ENCODE measurements around the gene ADAMTSL5.

The ADAMTSL5 gene

GRCh38 chr19:1527650-1528309 lies 15.0 kb upstream of the ADAMTSL5 start:
- peaks cover 9% of the 10 kb centered on the region for H3K27me3 ChIP-seq (ENCODE audit: insufficient read depth, low read length, poor library complexity)
- H2BK5ac ChIP-seq (ENCODE audit: low read length): no peak overlapping the region
- H3K79me1 ChIP-seq (ENCODE audit: low read length): no peaks in the 10 kb centered on the region
- H3K56ac ChIP-seq (ENCODE audit: low read length): no peak overlapping the region
- no peak overlapping the region for H4K5ac ChIP-seq (ENCODE audit: low read length)
- H2BK120ac ChIP-seq (ENCODE audit: low read depth, low read length): no peak overlapping the region
- no CpG with 5 or more reads among the region's 27 CpGs for WGBS (ENCODE audit: extremely low coverage, insufficient coverage, low lambda C conversion rate)
- H3K4me3 ChIP-seq (ENCODE audit: low read length): no peak overlapping the region
- no peaks in the 10 kb centered on the region for H3K4me1 ChIP-seq (ENCODE audit: control insufficient read depth, low read depth, low read length)
- DNase-seq: no peak
- H3K23ac ChIP-seq (ENCODE audit: low read length): no peak overlapping the region
- no peak overlapping the region for H3K4me2 ChIP-seq (ENCODE audit: low read length)
- no peak overlapping the region for H2AK5ac ChIP-seq (ENCODE audit: low read length)
- no peak overlapping the region for H2BK15ac ChIP-seq (replicated peaks; ENCODE audit: low read depth)
- H3K36me3 ChIP-seq (ENCODE audit: control insufficient read depth, insufficient read depth, low read length): no peaks in the 10 kb centered on the region
- no peak overlapping the region for H3K4ac ChIP-seq (ENCODE audit: low read depth, low read length)
- no peak overlapping the region for H3K9ac ChIP-seq (ENCODE audit: low read length)
- H3K18ac ChIP-seq (ENCODE audit: low read length): no peak overlapping the region
- no peaks in the 10 kb centered on the region for H3K79me2 ChIP-seq (ENCODE audit: control insufficient read depth, insufficient read depth, low read length)
- no peak overlapping the region for H4K8ac ChIP-seq (ENCODE audit: low read depth, low read length)
- no peak overlapping the region for H3K27ac ChIP-seq (ENCODE audit: low read depth, low read length)

GRCh38 chr19:1526979-1527649 lies 14.3 kb upstream of the ADAMTSL5 start:
- H3K4me1 ChIP-seq (ENCODE audit: control insufficient read depth, low read depth, low read length): no peaks in the 10 kb centered on the region
- WGBS (ENCODE audit: extremely low coverage, insufficient coverage, low lambda C conversion rate): no CpG with 5 or more reads among the region's 18 CpGs
- H3K79me2 ChIP-seq (ENCODE audit: control insufficient read depth, insufficient read depth, low read length): no peaks in the 10 kb centered on the region

GRCh38 chr19:1526066-1526778 lies 13.4 kb upstream of the ADAMTSL5 start:
- Histone ChIP-seq H3K27me3 (ENCODE audit: insufficient read depth, low read length, poor library complexity) (peaks cover 9% of the 10 kb centered on the region), H3K36me3 (ENCODE audit: control insufficient read depth, insufficient read depth, low read length) (no peaks in the 10 kb centered on the region), H4K5ac (ENCODE audit: low read length) (no peak overlapping the region), H3K4me2 (ENCODE audit: low read length) (no peak overlapping the region), H3K79me2 (ENCODE audit: control insufficient read depth, insufficient read depth, low read length) (no peaks in the 10 kb centered on the region), H3K4ac (ENCODE audit: low read depth, low read length) (no peak overlapping the region), H2BK5ac (ENCODE audit: low read length) (no peak overlapping the region), H2AK5ac (ENCODE audit: low read length) (no peak overlapping the region), H3K79me1 (ENCODE audit: low read length) (no peaks in the 10 kb centered on the region), H3K4me3 (ENCODE audit: low read length) (no peak overlapping the region), H2BK120ac (ENCODE audit: low read depth, low read length) (no peak overlapping the region), H3K56ac (ENCODE audit: low read length) (no peak overlapping the region), H3K23ac (ENCODE audit: low read length) (no peak overlapping the region), H3K18ac (ENCODE audit: low read length) (no peak overlapping the region), H3K9ac (ENCODE audit: low read length) (no peak overlapping the region), H3K4me1 (ENCODE audit: control insufficient read depth, low read depth, low read length) (no peaks in the 10 kb centered on the region), H3K27ac (ENCODE audit: low read depth, low read length) (no peak overlapping the region), H2BK15ac (replicated peaks; ENCODE audit: low read depth) (no peak overlapping the region), H4K8ac (ENCODE audit: low read depth, low read length) (no peak overlapping the region)
- no CpG with 5 or more reads among the region's 33 CpGs for WGBS (ENCODE audit: extremely low coverage, insufficient coverage, low lambda C conversion rate)
- DNase-seq: no peak

More at GRCh38 chr19:1526979-1527649, 14.3 kb upstream of the ADAMTSL5 start:
- H3K36me3 ChIP-seq (ENCODE audit: control insufficient read depth, insufficient read depth, low read length): no peaks in the 10 kb centered on the region
- no peak overlapping the region for H4K5ac ChIP-seq (ENCODE audit: low read length)
- no peak overlapping the region for H2BK120ac ChIP-seq (ENCODE audit: low read depth, low read length)
- H3K4ac ChIP-seq (ENCODE audit: low read depth, low read length): no peak overlapping the region
- no peak overlapping the region for H3K23ac ChIP-seq (ENCODE audit: low read length)
- no peak overlapping the region for H2BK5ac ChIP-seq (ENCODE audit: low read length)
- no peak overlapping the region for H3K4me2 ChIP-seq (ENCODE audit: low read length)
- no peak overlapping the region for H3K56ac ChIP-seq (ENCODE audit: low read length)
- no peak overlapping the region for H3K9ac ChIP-seq (ENCODE audit: low read length)
- H3K18ac ChIP-seq (ENCODE audit: low read length): no peak overlapping the region
- H2BK15ac ChIP-seq (replicated peaks; ENCODE audit: low read depth): no peak overlapping the region
- no peak overlapping the region for H3K27ac ChIP-seq (ENCODE audit: low read depth, low read length)
- H3K27me3 ChIP-seq (ENCODE audit: insufficient read depth, low read length, poor library complexity): peaks cover 9% of the 10 kb centered on the region
- H3K79me1 ChIP-seq (ENCODE audit: low read length): no peaks in the 10 kb centered on the region
- H4K8ac ChIP-seq (ENCODE audit: low read depth, low read length): no peak overlapping the region
- no peak overlapping the region for H2AK5ac ChIP-seq (ENCODE audit: low read length)
- H3K4me3 ChIP-seq (ENCODE audit: low read length): no peak overlapping the region
- DNase-seq: no peak

GRCh38 chr19:1525343-1525742 lies 12.5 kb upstream of the ADAMTSL5 start:
- peaks cover 9% of the 10 kb centered on the region for H3K27me3 ChIP-seq (ENCODE audit: insufficient read depth, low read length, poor library complexity)
- no peak overlapping the region for H2BK5ac ChIP-seq (ENCODE audit: low read length)
- no peaks in the 10 kb centered on the region for H3K79me2 ChIP-seq (ENCODE audit: control insufficient read depth, insufficient read depth, low read length)
- H2AK5ac ChIP-seq (ENCODE audit: low read length): no peak overlapping the region
- H3K4ac ChIP-seq (ENCODE audit: low read depth, low read length): no peak overlapping the region
- no peak overlapping the region for H3K18ac ChIP-seq (ENCODE audit: low read length)
- no peak overlapping the region for H3K23ac ChIP-seq (ENCODE audit: low read length)
- H3K4me3 ChIP-seq (ENCODE audit: low read length): no peak overlapping the region
- DNase-seq: no peak
- H3K36me3 ChIP-seq (ENCODE audit: control insufficient read depth, insufficient read depth, low read length): no peaks in the 10 kb centered on the region
- H2BK120ac ChIP-seq (ENCODE audit: low read depth, low read length): no peak overlapping the region
- no CpG with 5 or more reads among the region's 31 CpGs for WGBS (ENCODE audit: extremely low coverage, insufficient coverage, low lambda C conversion rate)
- no peaks in the 10 kb centered on the region for H3K4me1 ChIP-seq (ENCODE audit: control insufficient read depth, low read depth, low read length)
- H3K4me2 ChIP-seq (ENCODE audit: low read length): no peak overlapping the region
- no peak overlapping the region for H4K5ac ChIP-seq (ENCODE audit: low read length)
- H3K56ac ChIP-seq (ENCODE audit: low read length): no peak overlapping the region
- H3K79me1 ChIP-seq (ENCODE audit: low read length): no peaks in the 10 kb centered on the region
- no peak overlapping the region for H3K9ac ChIP-seq (ENCODE audit: low read length)
- no peak overlapping the region for H4K8ac ChIP-seq (ENCODE audit: low read depth, low read length)
- H3K27ac ChIP-seq (ENCODE audit: low read depth, low read length): no peak overlapping the region
- H2BK15ac ChIP-seq (replicated peaks; ENCODE audit: low read depth): no peak overlapping the region

GRCh38 chr19:1524972-1525325 lies 12.1 kb upstream of the ADAMTSL5 start:
- H4K5ac ChIP-seq (ENCODE audit: low read length): no peak overlapping the region
- H2BK120ac ChIP-seq (ENCODE audit: low read depth, low read length): no peak overlapping the region
- H3K36me3 ChIP-seq (ENCODE audit: control insufficient read depth, insufficient read depth, low read length): no peaks in the 10 kb centered on the region
- no peaks in the 10 kb centered on the region for H3K4me1 ChIP-seq (ENCODE audit: control insufficient read depth, low read depth, low read length)
- no peak overlapping the region for H3K4me2 ChIP-seq (ENCODE audit: low read length)
- H3K4ac ChIP-seq (ENCODE audit: low read depth, low read length): no peak overlapping the region
- no CpG with 5 or more reads among the region's 17 CpGs for WGBS (ENCODE audit: extremely low coverage, insufficient coverage, low lambda C conversion rate)
- peak overlapping the region; percentile 29 for H3K23ac ChIP-seq (ENCODE audit: low read length)
- H3K79me1 ChIP-seq (ENCODE audit: low read length): no peaks in the 10 kb centered on the region
- H3K56ac ChIP-seq (ENCODE audit: low read length): no peak overlapping the region
- H3K27me3 ChIP-seq (ENCODE audit: insufficient read depth, low read length, poor library complexity): peaks cover 9% of the 10 kb centered on the region
- no peak overlapping the region for H3K4me3 ChIP-seq (ENCODE audit: low read length)
- H3K27ac ChIP-seq (ENCODE audit: low read depth, low read length): no peak overlapping the region
- no peak for DNase-seq
- no peak overlapping the region for H4K8ac ChIP-seq (ENCODE audit: low read depth, low read length)
- H2BK15ac ChIP-seq (replicated peaks; ENCODE audit: low read depth): no peak overlapping the region
- no peak overlapping the region for H3K18ac ChIP-seq (ENCODE audit: low read length)
- H2BK5ac ChIP-seq (ENCODE audit: low read length): no peak overlapping the region
- H3K9ac ChIP-seq (ENCODE audit: low read length): no peak overlapping the region
- no peaks in the 10 kb centered on the region for H3K79me2 ChIP-seq (ENCODE audit: control insufficient read depth, insufficient read depth, low read length)
- H2AK5ac ChIP-seq (ENCODE audit: low read length): no peak overlapping the region

Measured in mesendoderm (in vitro differentiated cells).